Esophagus squamous epithelium (tissue), 5 donors: ENCODE results near the gene MCC. TPM values are rescaled to one million over a fixed set of nuclear protein-coding genes. Genes with fewer than 3 reads are reported as not detected.

ENCODE experiments used
- DNase-seq: peaks from one replicate; lab custom pipeline; 2025; lab: John Stamatoyannopoulos, UW
- H3K27ac ChIP-seq, 4 donors: fragments of 200-600 bp; sonication (generic); one replicate each; pipeline ENCODE4 v1.5.1; 2016 to 2019; ENCODE audit warnings: mild to moderate bottlenecking in 1 of 4
- H3K27me3 ChIP-seq, 4 donors: fragments of 200-600 bp; sonication (generic); 1 replicate in 3 of 4; 2 replicates in 1 of 4; pipeline versions ENCODE4 v1.5.1 to v1.6.0; 2017 to 2021; ENCODE audit warnings: antibody characterized with exemption in 1 of 4
- H3K36me3 ChIP-seq, 3 donors: fragments of 200-600 bp; sonication (generic); one replicate each; pipeline ENCODE4 v1.5.1; 2016 to 2019
- H3K4me1 ChIP-seq, 3 donors: fragments of 200-600 bp; sonication (generic); one replicate each; pipeline ENCODE4 v1.5.1; 2017 to 2019
- H3K4me3 ChIP-seq, 4 donors: fragments of 200-600 bp; sonication (generic); 1 replicate in 3 of 4; 2 replicates in 1 of 4; pipeline ENCODE4 v1.5.1; 2016 to 2019; ENCODE audit warnings: mild to moderate bottlenecking in 2 of 4, moderate library complexity in 1 of 4
- H3K9me3 ChIP-seq, 3 donors: fragments of 200-600 bp; sonication (generic); one replicate each; pipeline ENCODE4 v1.5.1; 2016 to 2019
- POLR2A ChIP-seq, 4 donors: fragments of 450-650 bp; IDR thresholded peaks; one replicate each; pipeline ENCODE4 v1.6.1; 2017; ENCODE audit warnings: antibody characterized with exemption in 4 of 4, mild to moderate bottlenecking in 4 of 4, moderate library complexity in 3 of 4
- WGBS, 2 donors: methylation state at CpG; one replicate each; pipeline ENCODE4 v1.1.5; 2018; 5-methylcytosine and 5-hydroxymethylcytosine counted together
- intact Hi-C: fragments of 100-400 bp; cut with DNase I; formaldehyde crosslinking; loops from one replicate; pipeline ENCODE4 v1.15.0; 2022
- total RNA-seq, 4 donors: library from RNA; depleted of rRNA; stranded (reverse); fragments of >200 nt; gene quantifications; one replicate each; pipeline ENCODE4 v1.1.0, GENCODE V29; 2016
- TF ChIP-seq, protein P1 (sequence below), 6 experiments: fragments of 450-650 bp in 4 of 6; fragments of 200-600 bp in 2 of 6; sonication (generic) in 2 of 6; IDR thresholded peaks; one replicate each; pipeline ENCODE4 v1.5.1; 2016 to 2019; ENCODE audit warnings: antibody characterized with exemption in 6 of 6, mild to moderate bottlenecking in 4 of 6, moderate library complexity in 4 of 6
- donor health status: DM: yes; HTN: yes; CAD: no.

MCC gene
- total RNA-seq, 4 donors from 2014 or later: 41.6 to 45.4 (median 43.4) TPM

DNA sequence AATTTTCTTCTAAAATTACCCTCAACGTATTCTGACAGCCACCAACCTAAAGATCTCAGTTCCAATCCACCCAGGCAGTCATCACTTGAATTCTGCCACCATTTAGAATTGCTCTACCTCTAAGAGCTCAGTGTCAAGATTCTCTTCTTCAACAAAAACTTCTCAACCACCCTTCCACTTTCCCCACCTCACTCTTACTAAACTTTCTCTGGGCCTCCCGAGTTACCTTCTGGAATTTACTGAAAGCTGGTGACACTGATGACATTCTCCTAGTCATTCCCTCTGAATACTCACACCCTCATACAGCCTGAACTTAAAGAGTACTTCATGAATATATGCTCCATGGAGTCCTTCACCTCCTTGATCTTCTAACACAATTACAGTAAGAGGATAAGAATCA lies 263.0 kb downstream of the MCC start:
- no peak for DNase-seq
- H3K27me3 ChIP-seq: no peaks in the 10 kb centered on the region
- peaks cover 0 to 15% (median 0%) of the 10 kb centered on the region in 3 donors for H3K4me1 ChIP-seq
- H3K36me3 ChIP-seq: no peaks in the 10 kb centered on the region
- 74 to 85% methylated on average over 2 of the region's 2 CpGs for WGBS, 2 donors
- H3K9me3 ChIP-seq: no peaks in the 10 kb centered on the region
- H3K4me3 ChIP-seq: no peak overlapping the region
- no peak for TF ChIP-seq POLR2A (IDR thresholded peaks at IDR 0.05)
- TF ChIP-seq, protein P1, sequence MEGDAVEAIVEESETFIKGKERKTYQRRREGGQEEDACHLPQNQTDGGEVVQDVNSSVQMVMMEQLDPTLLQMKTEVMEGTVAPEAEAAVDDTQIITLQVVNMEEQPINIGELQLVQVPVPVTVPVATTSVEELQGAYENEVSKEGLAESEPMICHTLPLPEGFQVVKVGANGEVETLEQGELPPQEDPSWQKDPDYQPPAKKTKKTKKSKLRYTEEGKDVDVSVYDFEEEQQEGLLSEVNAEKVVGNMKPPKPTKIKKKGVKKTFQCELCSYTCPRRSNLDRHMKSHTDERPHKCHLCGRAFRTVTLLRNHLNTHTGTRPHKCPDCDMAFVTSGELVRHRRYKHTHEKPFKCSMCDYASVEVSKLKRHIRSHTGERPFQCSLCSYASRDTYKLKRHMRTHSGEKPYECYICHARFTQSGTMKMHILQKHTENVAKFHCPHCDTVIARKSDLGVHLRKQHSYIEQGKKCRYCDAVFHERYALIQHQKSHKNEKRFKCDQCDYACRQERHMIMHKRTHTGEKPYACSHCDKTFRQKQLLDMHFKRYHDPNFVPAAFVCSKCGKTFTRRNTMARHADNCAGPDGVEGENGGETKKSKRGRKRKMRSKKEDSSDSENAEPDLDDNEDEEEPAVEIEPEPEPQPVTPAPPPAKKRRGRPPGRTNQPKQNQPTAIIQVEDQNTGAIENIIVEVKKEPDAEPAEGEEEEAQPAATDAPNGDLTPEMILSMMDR (IDR thresholded peaks at IDR 0.05): no peak
- intact Hi-C loops: no loop called here
- no peak overlapping the region for H3K27ac ChIP-seq

DNA sequence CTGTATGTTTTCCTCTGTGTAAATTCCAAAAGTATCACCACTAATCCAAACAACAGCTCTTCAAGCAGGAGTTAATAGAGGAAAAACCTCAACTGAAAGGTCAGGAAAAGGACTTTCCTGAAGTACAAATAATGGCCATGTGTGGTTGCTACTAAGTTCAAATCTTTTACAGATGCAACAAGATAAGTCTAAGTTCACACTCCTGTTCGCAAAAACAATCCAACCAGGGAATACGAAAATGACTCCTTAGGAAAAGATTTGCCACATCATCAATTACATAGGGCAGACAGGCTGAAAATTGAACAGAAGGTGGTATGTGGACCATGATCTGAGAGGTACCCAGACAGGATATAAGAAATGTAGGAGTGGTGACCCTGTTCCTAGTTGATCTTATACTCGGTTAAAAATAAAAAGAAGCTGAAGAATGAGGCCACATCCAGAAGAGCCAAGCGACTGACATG lies 263.6 kb downstream of the MCC start:
- no peaks in the 10 kb centered on the region for H3K27me3 ChIP-seq
- H3K4me1 ChIP-seq: peaks cover 0 to 15% (median 0%) of the 10 kb centered on the region in 3 donors
- DNase-seq: no peak
- TF ChIP-seq POLR2A (IDR thresholded peaks at IDR 0.05): no peak
- TF ChIP-seq, protein P1 (IDR thresholded peaks at IDR 0.05): no peak
- no peaks in the 10 kb centered on the region for H3K36me3 ChIP-seq
- no peak overlapping the region for H3K27ac ChIP-seq
- intact Hi-C loops: no loop called here
- 81 to 82% methylated on average over 4 of the region's 4 CpGs for WGBS, 2 donors
- H3K4me3 ChIP-seq: no peak overlapping the region
- no peaks in the 10 kb centered on the region for H3K9me3 ChIP-seq

DNA sequence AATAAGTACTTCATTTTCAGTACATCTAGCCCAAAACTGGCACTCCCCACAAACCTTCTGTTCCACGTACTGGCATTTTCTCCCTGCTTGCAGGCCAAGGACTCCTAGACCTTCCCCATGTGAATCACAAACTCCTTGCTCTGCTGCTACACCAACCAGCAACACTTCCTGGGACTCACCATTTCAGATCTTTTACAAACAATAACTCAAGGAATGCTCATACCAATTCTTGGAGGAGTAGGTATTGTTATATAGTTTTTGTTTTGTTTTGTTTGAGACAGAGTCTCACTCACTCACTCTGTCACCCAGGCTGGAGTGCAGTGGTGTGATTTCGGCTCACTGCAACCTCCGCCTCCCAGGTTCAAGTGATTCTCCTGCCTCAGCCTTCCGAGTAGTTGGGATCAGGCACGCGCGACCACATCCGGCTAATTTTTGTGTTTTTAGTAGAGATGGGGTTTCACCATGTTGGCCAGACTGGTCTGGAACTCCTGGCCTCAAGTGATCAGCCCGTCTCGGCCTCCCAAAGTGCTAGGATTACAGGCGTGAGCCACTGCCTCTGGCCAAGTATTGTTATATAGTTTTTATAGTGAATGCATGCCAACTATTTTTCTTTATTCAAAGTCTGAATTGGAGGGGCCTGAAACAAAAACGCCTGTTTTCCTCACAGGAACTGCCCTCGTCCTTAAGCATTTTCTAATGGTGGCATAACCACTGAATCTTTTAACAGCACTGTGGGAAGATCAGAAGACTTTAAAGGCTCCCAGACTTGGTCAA lies 264.2 kb downstream of the MCC start:
- DNase-seq: no peak
- WGBS, 2 donors: 77 to 89% methylated on average over 12 to 13 of the region's 13 CpGs
- peaks cover 0 to 15% (median 0%) of the 10 kb centered on the region in 3 donors for H3K4me1 ChIP-seq
- H3K4me3 ChIP-seq: no peak overlapping the region
- no peaks in the 10 kb centered on the region for H3K9me3 ChIP-seq
- H3K27me3 ChIP-seq: no peaks in the 10 kb centered on the region
- intact Hi-C loops: no loop called here
- TF ChIP-seq, protein P1 (IDR thresholded peaks at IDR 0.05): no peak
- TF ChIP-seq POLR2A (IDR thresholded peaks at IDR 0.05): no peak
- H3K36me3 ChIP-seq: no peaks in the 10 kb centered on the region
- peak overlapping the region in 1 of 4 donors; percentile 25 for H3K27ac ChIP-seq

DNA sequence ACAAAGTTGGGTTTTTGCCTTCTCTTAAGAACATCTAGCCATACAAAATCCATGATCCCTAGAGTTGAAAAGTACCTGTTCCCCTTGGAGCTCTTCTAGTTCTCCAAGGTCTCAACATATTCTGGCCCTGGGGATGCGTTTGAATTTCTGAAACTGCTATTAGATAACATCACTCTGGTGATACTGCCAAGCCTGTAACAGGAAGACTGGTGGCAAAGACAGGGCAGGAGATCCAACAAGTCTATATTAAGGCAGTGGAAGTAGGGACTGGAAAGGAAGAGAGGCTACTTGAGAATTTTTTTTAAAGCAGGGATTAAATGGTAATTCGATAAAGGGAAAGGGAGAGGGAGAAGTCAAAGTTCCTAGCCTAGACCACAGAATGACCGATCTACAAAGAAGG lies 264.9 kb downstream of the MCC start:
- Histone ChIP-seq H3K36me3 (no peaks in the 10 kb centered on the region), H3K4me3 (no peak overlapping the region), H3K27ac (no peak overlapping the region), H3K27me3 (no peaks in the 10 kb centered on the region), H3K4me1 (peaks cover 0 to 15% (median 0%) of the 10 kb centered on the region in 3 donors), H3K9me3 (no peaks in the 10 kb centered on the region)
- intact Hi-C loops: no loop called here
- DNase-seq: no peak
- no peak for TF ChIP-seq POLR2A (IDR thresholded peaks at IDR 0.05)
- TF ChIP-seq, protein P1 (IDR thresholded peaks at IDR 0.05): no peak
- WGBS, 2 donors: 82 to 84% methylated on average over 2 to 3 of the region's 3 CpGs
